Ascending aorta (tissue), 2 donors: Measurements from ENCODE around the gene LRFN3. TPM values are rescaled to one million over a fixed set of nuclear protein-coding genes. Genes with fewer than 3 reads are reported as not detected.

ENCODE experiments used
- DNase-seq, 2 donors: peaks; one replicate each; pipeline ENCODE4 v3.0.0-alpha.2; 2019; ENCODE audit warnings: low spot score in 2 of 2
- H3K27ac ChIP-seq, 2 donors: fragments of 200-600 bp; sonication (generic); one replicate each; pipeline ENCODE4 v1.5.1; 2016 to 2017; ENCODE audit warnings: mild to moderate bottlenecking in 1 of 2
- H3K27me3 ChIP-seq: fragments of 200-600 bp; sonication (generic); one replicate; pipeline ENCODE4 v1.5.1; 2017
- H3K36me3 ChIP-seq, 2 donors: fragments of 200-600 bp; sonication (generic); one replicate each; pipeline ENCODE4 v1.5.1; 2016
- H3K4me1 ChIP-seq, 2 donors: fragments of 200-600 bp; sonication (generic); one replicate each; pipeline ENCODE4 v1.5.1; 2016 to 2017; ENCODE audit warnings: mild to moderate bottlenecking in 1 of 2
- H3K4me3 ChIP-seq, 2 donors: fragments of 200-600 bp; sonication (generic); one replicate each; pipeline ENCODE4 v1.5.1; 2016 to 2017; ENCODE audit warnings: mild to moderate bottlenecking in 1 of 2
- H3K9me3 ChIP-seq, 2 donors: fragments of 200-600 bp; sonication (generic); one replicate each; pipeline ENCODE4 v1.5.1; 2016
- intact Hi-C: fragments of 100-400 bp; cut with DNase I; formaldehyde crosslinking; loops from one replicate; pipeline ENCODE4 v1.15.1; 2023
- total RNA-seq: library from RNA; depleted of rRNA; stranded (reverse); fragments of >200 nt; gene quantifications from one replicate; pipeline ENCODE4 v1.1.0, GENCODE V29; 2016
- TF ChIP-seq, protein P1 (sequence below), 3 experiments: fragments of 200-600 bp in 2 of 3; fragments of 450-650 bp in 1 of 3; sonication (generic) in 2 of 3; IDR thresholded peaks; one replicate each; pipeline ENCODE4 v1.5.1; 2016 to 2019; ENCODE audit warnings: antibody characterized with exemption in 3 of 3, mild to moderate bottlenecking in 1 of 3, moderate library complexity in 1 of 3

Gene LRFN3
- total RNA-seq, 1 donor from 2014 or later = 26.6 TPM

- no peaks in the 10 kb centered on the region for H3K36me3 ChIP-seq
- no peak overlapping the region for H3K4me3 ChIP-seq
- no peak overlapping the region for H3K27ac ChIP-seq
- TF ChIP-seq, protein P1, sequence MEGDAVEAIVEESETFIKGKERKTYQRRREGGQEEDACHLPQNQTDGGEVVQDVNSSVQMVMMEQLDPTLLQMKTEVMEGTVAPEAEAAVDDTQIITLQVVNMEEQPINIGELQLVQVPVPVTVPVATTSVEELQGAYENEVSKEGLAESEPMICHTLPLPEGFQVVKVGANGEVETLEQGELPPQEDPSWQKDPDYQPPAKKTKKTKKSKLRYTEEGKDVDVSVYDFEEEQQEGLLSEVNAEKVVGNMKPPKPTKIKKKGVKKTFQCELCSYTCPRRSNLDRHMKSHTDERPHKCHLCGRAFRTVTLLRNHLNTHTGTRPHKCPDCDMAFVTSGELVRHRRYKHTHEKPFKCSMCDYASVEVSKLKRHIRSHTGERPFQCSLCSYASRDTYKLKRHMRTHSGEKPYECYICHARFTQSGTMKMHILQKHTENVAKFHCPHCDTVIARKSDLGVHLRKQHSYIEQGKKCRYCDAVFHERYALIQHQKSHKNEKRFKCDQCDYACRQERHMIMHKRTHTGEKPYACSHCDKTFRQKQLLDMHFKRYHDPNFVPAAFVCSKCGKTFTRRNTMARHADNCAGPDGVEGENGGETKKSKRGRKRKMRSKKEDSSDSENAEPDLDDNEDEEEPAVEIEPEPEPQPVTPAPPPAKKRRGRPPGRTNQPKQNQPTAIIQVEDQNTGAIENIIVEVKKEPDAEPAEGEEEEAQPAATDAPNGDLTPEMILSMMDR (IDR thresholded peaks at IDR 0.05) = no peak
- H3K4me1 ChIP-seq = peaks cover 3 to 17% of the 10 kb centered on the region in 2 donors
- DNase-seq = no peak
- no peaks in the 10 kb centered on the region for H3K27me3 ChIP-seq
- intact Hi-C loops = no loop called here
- no peaks in the 10 kb centered on the region for H3K9me3 ChIP-seq
Observed at GRCh38 chr19:35991731-35992450, 55.7 kb downstream of the LRFN3 start.

DNA sequence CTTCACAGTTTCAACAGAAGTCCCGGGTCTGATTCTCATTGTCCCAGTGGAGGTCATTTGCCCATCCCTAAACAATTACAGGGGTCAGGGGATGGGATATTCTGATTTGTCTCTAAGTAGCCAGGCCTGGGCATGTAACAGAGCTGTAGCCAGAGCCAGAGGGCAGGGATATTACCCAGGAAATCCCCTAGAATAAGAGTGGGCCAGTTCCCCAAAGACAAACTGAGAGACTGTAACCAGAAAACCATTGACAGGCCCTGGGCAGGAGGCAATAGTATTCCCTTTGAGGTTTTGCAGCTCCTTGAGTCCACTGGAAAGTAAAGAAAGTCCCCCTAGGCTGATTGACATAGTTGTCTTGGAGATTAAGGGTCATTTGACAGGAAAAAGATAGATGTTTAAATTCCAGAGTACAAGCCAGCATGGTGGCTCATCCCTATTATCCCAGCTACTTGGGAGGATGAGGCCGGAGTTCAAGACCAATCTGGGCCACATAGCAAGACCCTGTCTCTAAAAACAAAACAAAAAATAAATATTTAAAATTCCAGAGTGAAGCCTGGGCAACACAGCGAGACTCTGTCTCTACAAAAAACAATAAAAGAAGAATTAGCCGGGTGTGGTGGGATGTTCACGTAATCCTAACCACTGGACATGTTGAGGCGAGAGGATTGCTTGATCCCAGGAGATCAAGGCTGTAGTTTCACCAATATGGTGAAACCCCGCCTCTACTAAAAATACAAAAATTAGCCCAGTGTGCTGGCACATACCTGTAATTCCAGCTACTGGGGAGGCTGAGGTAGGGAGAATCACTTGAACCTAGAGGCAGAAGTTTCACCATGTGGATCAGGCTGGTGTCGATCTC lies 57.0 kb downstream of the LRFN3 start:
- H3K9me3 ChIP-seq = no peaks in the 10 kb centered on the region
- no peak overlapping the region for H3K27ac ChIP-seq
- DNase-seq = no peak
- no peak overlapping the region for H3K4me3 ChIP-seq
- intact Hi-C loops = no loop called here
- TF ChIP-seq, protein P1 (IDR thresholded peaks at IDR 0.05) = no peak
- H3K36me3 ChIP-seq = peaks cover 0 to 9% of the 10 kb centered on the region in 2 donors
- H3K27me3 ChIP-seq = no peaks in the 10 kb centered on the region
- peaks cover 3 to 14% of the 10 kb centered on the region in 2 donors for H3K4me1 ChIP-seq

- Histone ChIP-seq H3K27ac (peak overlapping the region; percentile 73 to 74), H3K36me3 (peaks cover 0 to 10% of the 10 kb centered on the region in 2 donors), H3K4me3 (peak overlapping the region; percentile 82 to 87), H3K9me3 (no peaks in the 10 kb centered on the region), H3K27me3 (no peaks in the 10 kb centered on the region), H3K4me1 (peaks cover 3 to 14% of the 10 kb centered on the region in 2 donors)
- intact Hi-C loops = loop anchor here (2.0 kb wide), 2 partner anchors 121 to 253 kb away; partner anchors contain the start of genes POLR2I and TBCB
- DNase-seq = no peak
- TF ChIP-seq, protein P1 (IDR thresholded peaks at IDR 0.05) = peak in 1 of 3 experiments; percentile 26
Observed at GRCh38 chr19:35993923-35994598, 57.9 kb downstream of the LRFN3 start.

Other genes with a start within 250 kb of the LRFN3 start
- not detected for gene ZBTB32, start 231.8 kb upstream of the LRFN3 start, total RNA-seq
- 25.5 TPM for gene KMT2B, start 218.4 kb upstream of the LRFN3 start, total RNA-seq
- not detected for gene IGFLR1, start 193.9 kb upstream of the LRFN3 start, total RNA-seq
- gene U2AF1L4, start 191.0 kb upstream of the LRFN3 start, total RNA-seq = not detected
- 110 TPM for gene PSENEN, start 190.7 kb upstream of the LRFN3 start, total RNA-seq
- 29.9 TPM for gene LIN37, start 187.8 kb upstream of the LRFN3 start, total RNA-seq
- gene HSPB6, start 179.3 kb upstream of the LRFN3 start, total RNA-seq = 265 TPM
- gene PROSER3, start 178.2 kb upstream of the LRFN3 start, total RNA-seq = 6.5 TPM
- gene ARHGAP33, start 160.8 kb upstream of the LRFN3 start, total RNA-seq = 8.7 TPM
- not detected for gene PRODH2, start 123.5 kb upstream of the LRFN3 start, total RNA-seq
- gene NPHS1, start 83.9 kb upstream of the LRFN3 start, total RNA-seq = not detected
- not detected for gene KIRREL2, start 79.5 kb upstream of the LRFN3 start, total RNA-seq
- 0.21 TPM for gene APLP1, start 67.8 kb upstream of the LRFN3 start, total RNA-seq
- 3.7 TPM for gene NFKBID, start 35.8 kb upstream of the LRFN3 start, total RNA-seq
- not detected for gene HCST, start 33.8 kb upstream of the LRFN3 start, total RNA-seq
- gene TYROBP, start 28.1 kb upstream of the LRFN3 start, total RNA-seq = 31.5 TPM
- gene SDHAF1, start 58.8 kb downstream of the LRFN3 start, total RNA-seq = 107 TPM
- gene SYNE4, start 72.4 kb downstream of the LRFN3 start, total RNA-seq = not detected
- gene ALKBH6, start 77.8 kb downstream of the LRFN3 start, total RNA-seq = 35.3 TPM
- 43.2 TPM for gene CLIP3, start 96.5 kb downstream of the LRFN3 start, total RNA-seq
- gene THAP8, start 117.9 kb downstream of the LRFN3 start, total RNA-seq = not detected
- gene WDR62, start 118.5 kb downstream of the LRFN3 start, total RNA-seq = not detected
- not detected for gene OVOL3, start 174.8 kb downstream of the LRFN3 start, total RNA-seq
- 21.0 TPM for gene POLR2I, start 178.5 kb downstream of the LRFN3 start, total RNA-seq
- gene TBCB, start 179.1 kb downstream of the LRFN3 start, total RNA-seq = 129 TPM
- 168 TPM for gene CAPNS1, start 203.7 kb downstream of the LRFN3 start, total RNA-seq
- gene COX7A1, start 216.1 kb downstream of the LRFN3 start, total RNA-seq = 51.2 TPM